H9 (cell line): ENCODE measurements around the gene CORO1C. TPM values are rescaled to one million over a fixed set of nuclear protein-coding genes. Genes with fewer than 3 reads are reported as not detected.

Experiments
- DNase-seq: peaks from one replicate; pipeline ENCODE4 v3.0.0-alpha.2; 2017
- H2AFZ ChIP-seq: one replicate; pipeline ENCODE4 v1.6.1; 2013; ENCODE audit warnings: mild to moderate bottlenecking, low read length, control low read depth, moderate library complexity
- H2AK5ac ChIP-seq: 2 replicates; pipeline ENCODE4 v1.6.1; 2013; ENCODE audit warnings: low read length, control low read depth, mixed read lengths; ENCODE audit not compliant: insufficient read length
- H2BK120ac ChIP-seq: one replicate; pipeline ENCODE4 v1.6.1; 2013; ENCODE audit warnings: low read depth, mild to moderate bottlenecking, low read length, control low read depth, inconsistent platforms; ENCODE audit not compliant: poor library complexity, severe bottlenecking
- H2BK12ac ChIP-seq: 2 replicates; pipeline ENCODE4 v1.6.1; 2013; ENCODE audit warnings: low read length, control low read depth, mixed read lengths, low read depth; ENCODE audit not compliant: insufficient read length
- H2BK15ac ChIP-seq: 2 replicates; pipeline ENCODE4 v1.6.1; 2013; ENCODE audit warnings: low read depth, low read length, control low read depth
- H2BK20ac ChIP-seq: one replicate; pipeline ENCODE4 v1.6.1; 2013; ENCODE audit warnings: low read depth, mild to moderate bottlenecking, low read length, control low read depth, inconsistent platforms; ENCODE audit not compliant: poor library complexity, severe bottlenecking
- H2BK5ac ChIP-seq: 2 replicates; pipeline ENCODE4 v1.6.1; 2013; ENCODE audit warnings: low read length, control low read depth, mixed read lengths; ENCODE audit not compliant: insufficient read length
- H3K14ac ChIP-seq: 2 replicates; pipeline ENCODE4 v1.6.1; 2013; ENCODE audit warnings: low read length, control low read depth; ENCODE audit not compliant: insufficient read depth
- H3K18ac ChIP-seq: 2 replicates; pipeline ENCODE4 v1.6.1; 2013; ENCODE audit warnings: low read depth, mild to moderate bottlenecking, mixed read lengths, low read length, control low read depth; ENCODE audit not compliant: insufficient read length
- H3K23ac ChIP-seq: 2 replicates; pipeline ENCODE4 v1.6.1; 2013; ENCODE audit warnings: low read length, control low read depth, mixed read lengths, low read depth; ENCODE audit not compliant: insufficient read length
- H3K23me2 ChIP-seq: 2 replicates; pipeline ENCODE4 v1.6.1; 2013; ENCODE audit warnings: low read depth, mild to moderate bottlenecking, mixed read lengths, low read length, control low read depth; ENCODE audit not compliant: insufficient read length, poor library complexity, severe bottlenecking
- H3K27ac ChIP-seq: 2 replicates; pipeline ENCODE4 v1.5.1; 2013; ENCODE audit warnings: low read length, control low read depth, mixed read lengths, low read depth; ENCODE audit not compliant: insufficient read length
- H3K27me3 ChIP-seq: 2 replicates; pipeline ENCODE4 v1.6.1; 2013; ENCODE audit warnings: low read length, control low read depth, inconsistent platforms; ENCODE audit not compliant: insufficient read depth
- H3K4ac ChIP-seq: 2 replicates; pipeline ENCODE4 v1.6.1; 2013; ENCODE audit warnings: low read depth, mild to moderate bottlenecking, control low read depth, inconsistent platforms, low read length, moderate library complexity
- H3K4me1 ChIP-seq: 2 replicates; pipeline ENCODE4 v1.6.1; 2013; ENCODE audit warnings: low read length, control low read depth, inconsistent platforms; ENCODE audit not compliant: insufficient read depth
- H3K4me2 ChIP-seq: 2 replicates; pipeline ENCODE4 v1.6.1; 2013; ENCODE audit warnings: low read length, control low read depth, mixed read lengths; ENCODE audit not compliant: insufficient read length, insufficient read depth
- H3K56ac ChIP-seq: 2 replicates; pipeline ENCODE4 v1.6.1; 2013; ENCODE audit warnings: low read depth, mild to moderate bottlenecking, mixed read lengths, low read length, control low read depth; ENCODE audit not compliant: insufficient read length
- H3K79me1 ChIP-seq: 2 replicates; pipeline ENCODE4 v1.6.1; 2013; ENCODE audit warnings: low read depth, mild to moderate bottlenecking, moderate library complexity, low read length, control low read depth, inconsistent platforms; ENCODE audit not compliant: insufficient read depth, poor library complexity, severe bottlenecking
- H3K79me2 ChIP-seq: 2 replicates; pipeline ENCODE4 v1.6.1; 2013; ENCODE audit warnings: low read length, control low read depth, inconsistent platforms; ENCODE audit not compliant: insufficient read depth
- H3K9ac ChIP-seq: 2 replicates; pipeline ENCODE4 v1.6.1; 2013; ENCODE audit warnings: low read length, control low read depth, mixed read lengths; ENCODE audit not compliant: insufficient read length; ENCODE audit errors: extremely low read depth
- H3K9me3 ChIP-seq: one replicate; pipeline ENCODE4 v1.6.1; 2013; ENCODE audit warnings: low read depth, low read length, inconsistent platforms; ENCODE audit not compliant: control insufficient read depth
- H3T11ph ChIP-seq: one replicate; pipeline ENCODE4 v1.6.1; 2013; ENCODE audit warnings: mild to moderate bottlenecking, low read length, control low read depth, inconsistent platforms
- H4K20me1 ChIP-seq: one replicate; pipeline ENCODE4 v1.6.1; 2013; ENCODE audit not compliant: control insufficient read depth, insufficient read length, insufficient read depth
- H4K5ac ChIP-seq: 2 replicates; pipeline ENCODE4 v1.6.1; 2013; ENCODE audit warnings: low read depth, mild to moderate bottlenecking, mixed read lengths, low read length, control low read depth; ENCODE audit not compliant: insufficient read length
- H4K8ac ChIP-seq: replicated peaks from 2 replicates; pipeline ENCODE4 v1.6.1; 2013; ENCODE audit warnings: low read length, control low read depth, mixed read lengths, low read depth; ENCODE audit not compliant: insufficient read length
- H4K91ac ChIP-seq: 2 replicates; pipeline ENCODE4 v1.6.1; 2013; ENCODE audit warnings: low read depth, mild to moderate bottlenecking, moderate library complexity, mixed read lengths, low read length, control low read depth; ENCODE audit not compliant: insufficient read length
- H3K27ac Mint-ChIP-seq, 3 experiments: 2 replicates in 2 of 3; 3 replicates in 1 of 3; pipeline ENCODE4 v1.8.0; 2020 to 2021; ENCODE audit warnings: mixed read lengths in 3 of 3, mild to moderate bottlenecking in 1 of 3, moderate library complexity in 1 of 3
- H3K27me3 Mint-ChIP-seq: 2 replicates; pipeline ENCODE4 v1.8.0; 2021; ENCODE audit warnings: low read depth, mild to moderate bottlenecking, moderate library complexity, mixed read lengths
- H3K36me3 Mint-ChIP-seq, 3 experiments: 2 replicates in 2 of 3; 3 replicates in 1 of 3; pipeline ENCODE4 v1.8.0; 2020 to 2021; ENCODE audit warnings: low read depth in 3 of 3, mixed read lengths in 3 of 3; ENCODE audit not compliant: insufficient read depth in 1 of 3
- H3K4me1 Mint-ChIP-seq, 2 experiments: 2 replicates each; pipeline ENCODE4 v1.8.0; 2020; ENCODE audit warnings: mixed read lengths in 2 of 2
- H3K4me3 Mint-ChIP-seq, 2 experiments: 2 replicates in 1 of 2; 3 replicates in 1 of 2; pipeline ENCODE4 v1.8.0; 2020 to 2021; ENCODE audit warnings: mild to moderate bottlenecking in 2 of 2, mixed read lengths in 2 of 2, moderate library complexity in 1 of 2
- H3K9me3 Mint-ChIP-seq, 2 experiments: 2 replicates in 1 of 2; 3 replicates in 1 of 2; pipeline ENCODE4 v1.8.0; 2020; ENCODE audit warnings: mild to moderate bottlenecking in 2 of 2, mixed read lengths in 2 of 2, moderate library complexity in 1 of 2
- WGBS: extraction: QIAGEN DNeasy Blood & Tissue Kit; methylation state at CpG from one replicate; pipeline ENCODE4 v1.1.7; 2013; ENCODE audit warnings: missing lambda C conversion rate, low lambda C conversion rate, mixed read lengths; ENCODE audit not compliant: insufficient read length; ENCODE audit errors: extremely low coverage; 5-methylcytosine and 5-hydroxymethylcytosine counted together
- total RNA-seq: library from RNA; stranded (reverse); gene quantifications from 2 replicates; pipeline ENCODE4 v1.2.1, GENCODE V29; 2021
- TF ChIP-seq, protein P1 (sequence below): fragments of 200-600 bp; sonication (generic); conservative IDR thresholded peaks from 3 replicates; pipeline ENCODE4 v1.8.0; 2021; ENCODE audit warnings: antibody characterized with exemption, mild to moderate bottlenecking

The CORO1C gene
- total RNA-seq, 1 experiment from 2014 or later, result 154 TPM

DNA sequence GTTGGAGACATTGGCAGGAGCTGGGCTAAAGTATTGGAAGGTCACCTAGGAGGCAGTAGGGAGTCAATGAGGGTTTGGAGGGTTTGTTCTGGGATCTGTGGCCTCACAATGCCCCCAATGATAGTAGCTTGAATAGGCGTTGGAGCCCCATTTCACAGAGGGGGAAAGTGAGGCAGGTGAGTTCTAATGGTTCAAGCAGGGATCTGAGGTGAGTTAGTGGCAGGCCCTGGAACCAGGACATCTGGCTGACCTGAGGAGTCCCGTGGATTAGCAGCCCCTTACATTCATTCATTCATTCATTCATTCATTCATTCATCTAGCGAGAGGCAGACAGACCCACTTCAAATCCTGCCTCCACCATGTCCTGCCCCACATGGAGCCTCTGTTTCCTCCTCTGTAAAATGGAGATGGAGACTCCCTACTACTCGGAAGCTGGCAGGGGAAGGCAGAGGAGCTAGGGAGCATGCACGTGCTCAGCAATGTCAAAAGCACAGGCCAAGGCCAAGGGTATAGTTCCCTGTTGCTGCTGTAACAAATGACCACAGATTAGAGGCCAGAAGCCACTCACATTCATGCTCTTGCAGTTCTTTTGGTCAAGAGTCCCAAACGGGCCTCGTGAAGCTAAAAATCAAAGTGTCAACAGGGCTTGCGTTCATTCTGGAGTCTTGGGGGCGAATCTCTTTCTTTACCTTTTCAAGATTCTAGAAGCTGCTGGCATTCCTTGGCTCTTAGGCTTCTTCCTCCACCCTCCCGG is 131.2 kb downstream of the CORO1C start:
- no peaks in the 10 kb centered on the region for H4K20me1 ChIP-seq
- no peaks in the 10 kb centered on the region for H3K79me1 ChIP-seq
- peaks cover 2% of the 10 kb centered on the region; the same call in 1 of the 2 replicates for H3K27me3 Mint-ChIP-seq
- no peak overlapping the region for H2AK5ac ChIP-seq
- no CpG with 5 or more reads among the region's 10 CpGs for WGBS
- no peak for DNase-seq
- no peak overlapping the region for H4K5ac ChIP-seq
- H3K36me3 Mint-ChIP-seq, result no peaks in the 10 kb centered on the region
- no peak overlapping the region for H3K18ac ChIP-seq
- H4K91ac ChIP-seq, result no peak overlapping the region
- no peak overlapping the region for H3K9ac ChIP-seq
- no peak overlapping the region for H4K8ac ChIP-seq
- H3K4ac ChIP-seq, result no peak overlapping the region
- no peak overlapping the region for H2AFZ ChIP-seq
- H3K9me3 Mint-ChIP-seq, result no peaks in the 10 kb centered on the region
- H2BK12ac ChIP-seq, result no peak overlapping the region
- no peaks in the 10 kb centered on the region for H3K79me2 ChIP-seq
- H3K4me1 ChIP-seq, result no peaks in the 10 kb centered on the region
- TF ChIP-seq, protein P1, sequence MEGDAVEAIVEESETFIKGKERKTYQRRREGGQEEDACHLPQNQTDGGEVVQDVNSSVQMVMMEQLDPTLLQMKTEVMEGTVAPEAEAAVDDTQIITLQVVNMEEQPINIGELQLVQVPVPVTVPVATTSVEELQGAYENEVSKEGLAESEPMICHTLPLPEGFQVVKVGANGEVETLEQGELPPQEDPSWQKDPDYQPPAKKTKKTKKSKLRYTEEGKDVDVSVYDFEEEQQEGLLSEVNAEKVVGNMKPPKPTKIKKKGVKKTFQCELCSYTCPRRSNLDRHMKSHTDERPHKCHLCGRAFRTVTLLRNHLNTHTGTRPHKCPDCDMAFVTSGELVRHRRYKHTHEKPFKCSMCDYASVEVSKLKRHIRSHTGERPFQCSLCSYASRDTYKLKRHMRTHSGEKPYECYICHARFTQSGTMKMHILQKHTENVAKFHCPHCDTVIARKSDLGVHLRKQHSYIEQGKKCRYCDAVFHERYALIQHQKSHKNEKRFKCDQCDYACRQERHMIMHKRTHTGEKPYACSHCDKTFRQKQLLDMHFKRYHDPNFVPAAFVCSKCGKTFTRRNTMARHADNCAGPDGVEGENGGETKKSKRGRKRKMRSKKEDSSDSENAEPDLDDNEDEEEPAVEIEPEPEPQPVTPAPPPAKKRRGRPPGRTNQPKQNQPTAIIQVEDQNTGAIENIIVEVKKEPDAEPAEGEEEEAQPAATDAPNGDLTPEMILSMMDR, result peak; percentile 18; the same call in 1 of the 3 replicates
- no peaks in the 10 kb centered on the region for H3K27me3 ChIP-seq
- H2BK120ac ChIP-seq, result no peak overlapping the region
- H2BK5ac ChIP-seq, result no peak overlapping the region
- no peak overlapping the region for H3K4me3 Mint-ChIP-seq
- no peak overlapping the region for H2BK20ac ChIP-seq
- H2BK15ac ChIP-seq, result no peak overlapping the region
- no peak overlapping the region; a peak in 1 of 7 replicates for H3K27ac Mint-ChIP-seq
- no peak overlapping the region for H3K56ac ChIP-seq
- H3K23ac ChIP-seq, result no peak overlapping the region
- no peaks in the 10 kb centered on the region for H3K23me2 ChIP-seq
- no peak overlapping the region for H3K14ac ChIP-seq
- H3K27ac ChIP-seq, result no peak overlapping the region
- H3K9me3 ChIP-seq, result no peaks in the 10 kb centered on the region
- peaks cover 14 to 18% of the 10 kb centered on the region in 2 experiments for H3K4me1 Mint-ChIP-seq
- H3T11ph ChIP-seq, result no peak overlapping the region
- H3K4me2 ChIP-seq, result no peak overlapping the region
